IMR-90 (cell line): ENCODE results near the gene KRT37. TPM values are rescaled to one million over a fixed set of nuclear protein-coding genes. Genes with fewer than 3 reads are reported as not detected.

Experiments used
- ATAC-seq: fragments of 200-7000 bp; cut with Tn5 transposase; 2 replicates; pipeline ENCODE4 v1.9.1; 2020; ENCODE audit warnings: low read depth, mild to moderate bottlenecking, moderate library complexity
- Bru-seq: library from RNA; stranded (reverse); fragments of 400-500 nt; gene quantifications from one replicate; lab custom pipeline; 2021; lab: Mats Ljungman, UMichigan
- BruChase-seq, 2 experiments: library from RNA; stranded (reverse); fragments of 400-500 nt; gene quantifications; one replicate each; lab custom pipeline; 2021; lab: Mats Ljungman, UMichigan
- BruUV-seq: library from RNA; stranded (reverse); fragments of 400-500 nt; replicated peaks from 2 replicates; lab custom pipeline; 2021; lab: Mats Ljungman, UMichigan
- CTCF ChIA-PET: fragments of 300-600 bp; formaldehyde crosslinking; extraction: SDS; loops from one replicate; lab custom pipeline; 2021; ENCODE audit warnings: antibody characterized with exemption; lab: Yijun Ruan, JAX
- POLR2A ChIA-PET: fragments of 300-600 bp; sonication (Branson Sonifier 250); formaldehyde crosslinking; loops from one replicate; lab custom pipeline; 2022; ENCODE audit warnings: antibody characterized with exemption; ENCODE audit not compliant: unreplicated experiment; lab: Charles Lee
- DNase-seq: peaks from one replicate; pipeline ENCODE4 v3.0.0; 2013
- H2AFZ ChIP-seq: replicated peaks from 2 replicates; pipeline ENCODE3; 2013; ENCODE audit warnings: low read length, mild to moderate bottlenecking; ENCODE audit not compliant: poor library complexity
- H2AK5ac ChIP-seq: 2 replicates; pipeline ENCODE4 v1.6.1; 2013; ENCODE audit warnings: low read depth, low read length, inconsistent platforms
- H2AK9ac ChIP-seq: replicated peaks from 2 replicates; pipeline ENCODE3; 2013; ENCODE audit warnings: mild to moderate bottlenecking, low read depth, low read length, moderate library complexity; ENCODE audit not compliant: poor library complexity
- H2BK120ac ChIP-seq: 2 replicates; pipeline ENCODE4 v1.6.1; 2013; ENCODE audit warnings: low read depth, low read length, inconsistent platforms
- H2BK15ac ChIP-seq: 3 replicates; pipeline ENCODE4 v1.6.1; 2013; ENCODE audit warnings: low read depth, low read length, inconsistent platforms
- H2BK20ac ChIP-seq: 2 replicates; pipeline ENCODE4 v1.6.1; 2013; ENCODE audit warnings: low read depth, mild to moderate bottlenecking, inconsistent platforms, low read length, moderate library complexity
- H2BK5ac ChIP-seq: 2 replicates; pipeline ENCODE4 v1.6.1; 2013; ENCODE audit warnings: mild to moderate bottlenecking, low read depth, low read length, inconsistent platforms; ENCODE audit not compliant: poor library complexity, severe bottlenecking
- H3K14ac ChIP-seq: replicated peaks from 2 replicates; pipeline ENCODE4 v1.6.1; 2013; ENCODE audit warnings: low read depth, low read length, inconsistent platforms
- H3K18ac ChIP-seq: 2 replicates; pipeline ENCODE4 v1.6.1; 2013; ENCODE audit warnings: low read depth, low read length, control low read depth
- H3K23ac ChIP-seq: 2 replicates; pipeline ENCODE4 v1.6.1; 2013; ENCODE audit warnings: low read depth, low read length, inconsistent platforms
- H3K27ac ChIP-seq: 2 replicates; pipeline ENCODE4 v1.5.1; 2013; ENCODE audit warnings: mild to moderate bottlenecking, control low read depth, low read length; ENCODE audit not compliant: insufficient read depth
- H3K27me3 ChIP-seq: 2 replicates; pipeline ENCODE4 v1.6.1; 2013; ENCODE audit warnings: low read length; ENCODE audit not compliant: control insufficient read depth, insufficient read depth
- H3K36me3 ChIP-seq: 2 replicates; pipeline ENCODE4 v1.6.1; 2013; ENCODE audit warnings: low read length, mixed read lengths; ENCODE audit not compliant: control insufficient read depth, insufficient read depth
- H3K4ac ChIP-seq: 2 replicates; pipeline ENCODE4 v1.6.1; 2013; ENCODE audit warnings: low read depth, low read length, inconsistent platforms
- H3K4me1 ChIP-seq: 2 replicates; pipeline ENCODE4 v1.6.1; 2013; ENCODE audit warnings: low read length, mixed read lengths; ENCODE audit not compliant: control insufficient read depth, insufficient read depth
- H3K4me2 ChIP-seq: 2 replicates; pipeline ENCODE4 v1.6.1; 2013; ENCODE audit warnings: low read depth, mild to moderate bottlenecking, control low read depth, low read length, moderate library complexity
- H3K4me3 ChIP-seq: 2 replicates; pipeline ENCODE4 v1.5.1; 2013; ENCODE audit warnings: low read depth, mild to moderate bottlenecking, control low read depth, low read length, moderate library complexity; ENCODE audit not compliant: insufficient read depth
- H3K56ac ChIP-seq: 2 replicates; pipeline ENCODE4 v1.6.1; 2013; ENCODE audit warnings: low read length, inconsistent platforms; ENCODE audit not compliant: insufficient read depth; ENCODE audit errors: extremely low read depth
- H3K79me1 ChIP-seq, 2 experiments: 2 replicates each; pipeline ENCODE4 v1.6.1; 2013; ENCODE audit warnings: low read length in 2 of 2, inconsistent platforms in 1 of 2, low read depth in 1 of 2
- H3K9ac ChIP-seq: 2 replicates; pipeline ENCODE4 v1.6.1; 2013; ENCODE audit warnings: low read depth, low read length, control low read depth
- H3K9me1 ChIP-seq: 2 replicates; pipeline ENCODE4 v1.6.1; 2013; ENCODE audit warnings: low read length, inconsistent platforms; ENCODE audit not compliant: insufficient read depth
- H3K9me3 ChIP-seq: 2 replicates; pipeline ENCODE4 v1.6.1; 2013; ENCODE audit warnings: low read length; ENCODE audit not compliant: control insufficient read depth, insufficient read depth
- H4K20me1 ChIP-seq: 2 replicates; pipeline ENCODE4 v1.6.1; 2013; ENCODE audit warnings: low read length, inconsistent platforms; ENCODE audit not compliant: insufficient read depth
- H4K5ac ChIP-seq: 2 replicates; pipeline ENCODE4 v1.6.1; 2013; ENCODE audit warnings: mild to moderate bottlenecking, low read depth, low read length, control low read depth
- H4K8ac ChIP-seq, 2 experiments: 2 replicates each; pipeline ENCODE4 v1.6.1; 2013; ENCODE audit warnings: low read depth in 2 of 2, low read length in 2 of 2, control low read depth in 1 of 2, inconsistent platforms in 1 of 2
- H4K91ac ChIP-seq: 2 replicates; pipeline ENCODE4 v1.6.1; 2013; ENCODE audit warnings: low read depth, low read length, inconsistent platforms; ENCODE audit not compliant: insufficient read depth
- BHLHE40 ChIP-seq: fragments of 150-350 bp; IDR thresholded peaks from 2 replicates; pipeline ENCODE4 v1.6.1; 2016; ENCODE audit warnings: mild to moderate bottlenecking, low read depth, low read length
- CEBPB ChIP-seq: IDR thresholded peaks from 2 replicates; pipeline ENCODE4 v1.6.1; 2012; ENCODE audit warnings: low read depth, low read length, improper control_type of control experiment
- FOS ChIP-seq: fragments of 150-350 bp; IDR thresholded peaks from 2 replicates; pipeline ENCODE4 v1.6.1; 2016; ENCODE audit warnings: low read depth, low read length
- MAFK ChIP-seq: IDR thresholded peaks from 2 replicates; pipeline ENCODE4 v1.6.1; 2012; ENCODE audit warnings: low read depth, low read length, improper control_type of control experiment
- MAZ ChIP-seq: IDR thresholded peaks from 2 replicates; pipeline ENCODE4 v1.6.1; 2012; ENCODE audit warnings: low read depth, mild to moderate bottlenecking, low read length, improper control_type of control experiment, moderate library complexity, borderline replicate concordance
- MXI1 ChIP-seq: IDR thresholded peaks from 2 replicates; pipeline ENCODE4 v1.6.1; 2012; ENCODE audit warnings: low read depth, mild to moderate bottlenecking, low read length, moderate library complexity, borderline replicate concordance
- NFE2L2 ChIP-seq: fragments of 150-350 bp; IDR thresholded peaks from 2 replicates; pipeline ENCODE4 v1.6.1; 2016; ENCODE audit warnings: low read depth, mild to moderate bottlenecking, low read length
- POLR2A ChIP-seq: IDR thresholded peaks from 2 replicates; pipeline ENCODE4 v1.6.1; 2012; ENCODE audit warnings: mild to moderate bottlenecking, low read depth, low read length
- RAD21 ChIP-seq: IDR thresholded peaks from 2 replicates; pipeline ENCODE4 v1.6.1; 2012; ENCODE audit warnings: low read length, improper control_type of control experiment
- RCOR1 ChIP-seq: IDR thresholded peaks from 2 replicates; pipeline ENCODE4 v1.6.1; 2012; ENCODE audit warnings: mild to moderate bottlenecking, low read length, improper control_type of control experiment; ENCODE audit not compliant: insufficient replicate concordance
- RFX5 ChIP-seq: IDR thresholded peaks from 2 replicates; pipeline ENCODE4 v1.8.0; 2012; ENCODE audit warnings: low read depth, mild to moderate bottlenecking, low read length, moderate library complexity
- SMC3 ChIP-seq: fragments of 150-350 bp; IDR thresholded peaks from 2 replicates; pipeline ENCODE4 v1.6.1; 2016; ENCODE audit warnings: low read depth, mild to moderate bottlenecking, antibody characterized with exemption, low read length, moderate library complexity
- WGBS, 2 experiments: methylation state at CpG; one replicate each; pipeline versions ENCODE4 v1.1.5 to v1.1.7; 2013; ENCODE audit warnings: missing lambda C conversion rate in 2 of 2; ENCODE audit not compliant: insufficient read length in 1 of 2; ENCODE audit errors: extremely low coverage in 2 of 2; 5-methylcytosine and 5-hydroxymethylcytosine counted together
- dilution Hi-C: fragments of 300-500 bp; cut with HindIII; formaldehyde crosslinking; loops from one replicate; pipeline ENCODE4 v1.14.3; 2018; ENCODE audit warnings: low sequenced_read_pairs; ENCODE audit not compliant: unreplicated experiment
- in situ Hi-C: fragments of 300-500 bp; cut with MboI; formaldehyde crosslinking; loops from 3 replicates; pipeline ENCODE4 v1.14.3; 2019; ENCODE audit warnings: low sequenced_read_pairs, inconsistent platforms, mixed read lengths
- intact Hi-C: fragments of 100-400 bp; cut with micrococcal nuclease; formaldehyde crosslinking; loops from 2 replicates; pipeline ENCODE4 v1.10.0; 2022
- long read RNA-seq: library from polyadenylated mRNA; unstranded; transcript quantifications from one replicate; pipeline ENCODE4 v2.0.0, GENCODE V29; 2021; ENCODE audit not compliant: unreplicated experiment
- polyA plus RNA-seq, 3 experiments: library from polyadenylated mRNA; depleted of rRNA; stranded (reverse); fragments of >200 nt; gene quantifications; 2 replicates each; pipeline ENCODE4 v1.2.3, GENCODE V29; 2012; ENCODE audit warnings: low replicate concordance in 1 of 3
- total RNA-seq: library from RNA; depleted of rRNA; stranded (reverse); fragments of >200 nt; gene quantifications from 2 replicates; pipeline ENCODE4 v1.2.3, GENCODE V29; 2012; rRNA removed
- TF ChIP-seq, protein P1 (sequence below): fragments of 150-350 bp; IDR thresholded peaks from 2 replicates; pipeline ENCODE4 v1.6.1; 2017; ENCODE audit warnings: mild to moderate bottlenecking, antibody characterized with exemption, low read length, low read depth
- TF ChIP-seq, protein P2 (sequence below): conservative IDR thresholded peaks from 2 replicates; pipeline ENCODE4 v1.5.1; 2012; ENCODE audit warnings: mild to moderate bottlenecking, low read depth, low read length, improper control_type of control experiment
- TF ChIP-seq, protein P3 (sequence below): fragments of 150-350 bp; IDR thresholded peaks from 2 replicates; pipeline ENCODE4 v1.6.1; 2016; ENCODE audit warnings: low read depth, mild to moderate bottlenecking, low read length, moderate library complexity, borderline replicate concordance

KRT37 gene
- total RNA-seq: not detected in 2 replicates
- polyA plus RNA-seq (2012; rRNA removed): not detected in 2 replicates
- polyA plus RNA-seq (2012; cell fraction: cytosol; rRNA removed): not detected in 2 replicates
- polyA plus RNA-seq (2012; cell fraction: nucleus; rRNA removed; ENCODE audit: low replicate concordance): not detected in 2 replicates
- Bru-seq, nascent RNA: not detected
- not detected for BruChase-seq, experiment 1, labeled RNA remaining after a 6-hour chase
- not detected for BruChase-seq, experiment 2, labeled RNA remaining after a 2-hour chase
- long read RNA-seq: 0 reads

DNA sequence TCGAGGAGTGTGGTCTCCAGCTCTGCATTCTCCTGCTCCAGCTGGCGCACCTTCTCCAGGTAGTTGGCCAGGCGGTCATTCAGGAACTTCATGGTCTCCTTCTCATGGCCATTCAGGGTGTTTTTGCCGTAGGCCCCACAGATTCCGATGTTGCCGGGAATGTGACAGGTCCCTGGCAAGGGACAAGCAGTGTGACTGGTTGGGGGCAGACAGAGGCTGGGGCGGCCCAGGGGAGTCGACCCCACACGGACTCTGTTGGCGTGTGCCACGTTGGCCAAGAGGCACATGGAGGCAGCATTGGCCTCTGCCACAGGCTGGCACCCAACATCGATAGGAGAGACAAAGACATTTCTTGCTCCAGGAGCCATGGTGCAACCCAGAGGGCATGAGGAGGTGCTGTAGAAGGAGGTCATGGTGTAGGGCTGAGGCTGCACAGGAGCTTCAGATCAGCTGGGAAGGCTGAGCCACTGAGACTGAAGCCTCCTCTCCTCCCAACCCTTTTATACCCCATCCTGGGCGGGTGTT, at the start of gene KRT37:
Gene KRT37 (minus strand): TSS at position 475 of the 525 bp plus-strand sequence. CDS start 62 bp downstream, at position 413.
- CTCF ChIA-PET: interaction anchor here (0.6 kb wide), 1 partner anchor 25 kb away, joined by 3 read pairs; no protein-coding TSS in a partner anchor
- Histone ChIP-seq H2BK5ac (no peak within 1 kb of the TSS), H2BK120ac (0 out of 2 replicates have a peak within 1 kb of the TSS, but pooled peaks have one; percentile 27), H3K36me3 (no peaks in the 10 kb centered on the region), H3K4ac (no peak within 1 kb of the TSS), H3K4me3 (no peak within 1 kb of the TSS), H2BK15ac (no peak within 1 kb of the TSS), H3K27ac (no peak within 1 kb of the TSS), H2AK5ac (no peak within 1 kb of the TSS), H3K14ac (no peak within 1 kb of the TSS), H3K4me2 (no peak within 1 kb of the TSS), H4K5ac (no peak within 1 kb of the TSS), H4K20me1 (no peaks in the 10 kb centered on the region), H3K23ac (no peak within 1 kb of the TSS), H4K8ac (no peak within 1 kb of the TSS), H3K9me1 (peaks cover 5% of the 10 kb centered on the region), H3K9me3 (no peaks in the 10 kb centered on the region), H3K56ac (no peak within 1 kb of the TSS), H3K27me3 (no peaks in the 10 kb centered on the region), H2BK20ac (peak within 1 kb of the TSS; percentile 5; the same call in 1 of the 2 replicates), H3K9ac (no peak within 1 kb of the TSS), H4K91ac (no peak within 1 kb of the TSS), H3K18ac (no peak within 1 kb of the TSS), H2AFZ (no peak within 1 kb of the TSS), H3K79me1 (no peaks in the 10 kb centered on the region), H2AK9ac (no peak within 1 kb of the TSS), H3K4me1 (peaks cover 12% of the 10 kb centered on the region)
- POLR2A ChIA-PET: no interaction called here
- DNase-seq (no peak), ATAC-seq (no peak)
- dilution Hi-C loops (no loop called here), in situ Hi-C loops (no loop called here), intact Hi-C loops (no loop called here)
- 87% methylated on average over 9 of the region's 13 CpGs; no CpG with 5 or more reads in 1 of the 2 experiments for WGBS, 2 experiments
- BruUV-seq: no TSS peak
- TF ChIP-seq NFE2L2 (no peak), FOS (no peak), RAD21 (no peak), CEBPB (no peak), MAFK (no peak), BHLHE40 (no peak), MXI1 (no peak), RCOR1 (no peak), SMC3 (no peak), POLR2A (no peak), RFX5 (no peak), MAZ (no peak)
- TF ChIP-seq, protein P1, sequence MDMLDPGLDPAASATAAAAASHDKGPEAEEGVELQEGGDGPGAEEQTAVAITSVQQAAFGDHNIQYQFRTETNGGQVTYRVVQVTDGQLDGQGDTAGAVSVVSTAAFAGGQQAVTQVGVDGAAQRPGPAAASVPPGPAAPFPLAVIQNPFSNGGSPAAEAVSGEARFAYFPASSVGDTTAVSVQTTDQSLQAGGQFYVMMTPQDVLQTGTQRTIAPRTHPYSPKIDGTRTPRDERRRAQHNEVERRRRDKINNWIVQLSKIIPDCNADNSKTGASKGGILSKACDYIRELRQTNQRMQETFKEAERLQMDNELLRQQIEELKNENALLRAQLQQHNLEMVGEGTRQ: no peak
- TF ChIP-seq, protein P2, sequence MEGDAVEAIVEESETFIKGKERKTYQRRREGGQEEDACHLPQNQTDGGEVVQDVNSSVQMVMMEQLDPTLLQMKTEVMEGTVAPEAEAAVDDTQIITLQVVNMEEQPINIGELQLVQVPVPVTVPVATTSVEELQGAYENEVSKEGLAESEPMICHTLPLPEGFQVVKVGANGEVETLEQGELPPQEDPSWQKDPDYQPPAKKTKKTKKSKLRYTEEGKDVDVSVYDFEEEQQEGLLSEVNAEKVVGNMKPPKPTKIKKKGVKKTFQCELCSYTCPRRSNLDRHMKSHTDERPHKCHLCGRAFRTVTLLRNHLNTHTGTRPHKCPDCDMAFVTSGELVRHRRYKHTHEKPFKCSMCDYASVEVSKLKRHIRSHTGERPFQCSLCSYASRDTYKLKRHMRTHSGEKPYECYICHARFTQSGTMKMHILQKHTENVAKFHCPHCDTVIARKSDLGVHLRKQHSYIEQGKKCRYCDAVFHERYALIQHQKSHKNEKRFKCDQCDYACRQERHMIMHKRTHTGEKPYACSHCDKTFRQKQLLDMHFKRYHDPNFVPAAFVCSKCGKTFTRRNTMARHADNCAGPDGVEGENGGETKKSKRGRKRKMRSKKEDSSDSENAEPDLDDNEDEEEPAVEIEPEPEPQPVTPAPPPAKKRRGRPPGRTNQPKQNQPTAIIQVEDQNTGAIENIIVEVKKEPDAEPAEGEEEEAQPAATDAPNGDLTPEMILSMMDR: no peak
- TF ChIP-seq, protein P3, sequence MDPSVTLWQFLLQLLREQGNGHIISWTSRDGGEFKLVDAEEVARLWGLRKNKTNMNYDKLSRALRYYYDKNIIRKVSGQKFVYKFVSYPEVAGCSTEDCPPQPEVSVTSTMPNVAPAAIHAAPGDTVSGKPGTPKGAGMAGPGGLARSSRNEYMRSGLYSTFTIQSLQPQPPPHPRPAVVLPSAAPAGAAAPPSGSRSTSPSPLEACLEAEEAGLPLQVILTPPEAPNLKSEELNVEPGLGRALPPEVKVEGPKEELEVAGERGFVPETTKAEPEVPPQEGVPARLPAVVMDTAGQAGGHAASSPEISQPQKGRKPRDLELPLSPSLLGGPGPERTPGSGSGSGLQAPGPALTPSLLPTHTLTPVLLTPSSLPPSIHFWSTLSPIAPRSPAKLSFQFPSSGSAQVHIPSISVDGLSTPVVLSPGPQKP: no peak
